Stimulated activated CD8-positive, alpha-beta memory T cell treated with anti-CD3 and anti-CD28 coated beads, Interleukin-12 subunit alpha, Interleukin-12 subunit beta, amount 100 ng/mL, for 24 hours (primary cell): Measurements from ENCODE around the gene GINS1.

ENCODE experiments used
- DNase-seq: peaks from one replicate; pipeline ENCODE4 v3.0.0-alpha.2; 2020; ENCODE audit errors: extremely low read depth

The GINS1 gene

GRCh38 chr20:25407311-25408169 lies at the start of gene GINS1:
Gene GINS1 (plus strand): TSS chr20:25407673. CDS start chr20:25407821, 148 bp downstream.
- peak; percentile 59 for DNase-seq

DNA sequence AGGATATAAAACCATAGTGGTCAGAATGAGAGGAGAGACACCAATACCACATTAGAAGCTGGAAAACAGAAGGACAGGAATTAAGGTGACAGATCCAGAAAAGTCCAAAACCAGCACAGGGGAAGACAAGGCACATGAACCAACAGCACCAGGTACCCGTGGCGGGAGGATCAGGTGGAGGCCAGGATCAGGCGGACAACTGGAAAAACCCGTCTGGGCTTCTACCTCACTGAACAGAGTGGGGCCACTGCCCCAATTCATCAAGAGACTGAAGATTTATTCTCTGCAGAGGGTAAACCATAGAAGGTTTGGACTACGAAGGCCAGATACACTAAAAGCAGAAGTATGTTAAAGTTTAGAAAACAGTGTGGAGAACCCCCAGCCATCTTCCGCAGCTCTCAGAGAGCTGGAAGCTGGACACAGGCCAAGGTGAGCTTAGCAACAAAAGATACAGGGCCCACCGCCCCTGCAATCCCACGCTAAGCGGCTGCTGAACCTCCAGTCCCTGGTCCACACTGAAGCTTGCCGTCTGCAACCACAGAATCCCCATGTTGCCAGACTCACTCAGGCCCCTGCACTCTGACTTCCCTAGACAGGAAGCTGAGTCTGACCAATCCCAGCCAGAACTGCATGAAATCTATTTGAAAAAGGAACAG lies 46.7 kb upstream of the GINS1 start:
- DNase-seq, result no peak

GRCh38 chr20:25361287-25361683 lies 46.2 kb upstream of the GINS1 start:
- DNase-seq, result no peak

GRCh38 chr20:25364180-25364788 lies 43.2 kb upstream of the GINS1 start:
- DNase-seq, result no peak

- DNase-seq, result no peak
Observed at GRCh38 chr20:25364879-25365699, 42.4 kb upstream of the GINS1 start.

DNA sequence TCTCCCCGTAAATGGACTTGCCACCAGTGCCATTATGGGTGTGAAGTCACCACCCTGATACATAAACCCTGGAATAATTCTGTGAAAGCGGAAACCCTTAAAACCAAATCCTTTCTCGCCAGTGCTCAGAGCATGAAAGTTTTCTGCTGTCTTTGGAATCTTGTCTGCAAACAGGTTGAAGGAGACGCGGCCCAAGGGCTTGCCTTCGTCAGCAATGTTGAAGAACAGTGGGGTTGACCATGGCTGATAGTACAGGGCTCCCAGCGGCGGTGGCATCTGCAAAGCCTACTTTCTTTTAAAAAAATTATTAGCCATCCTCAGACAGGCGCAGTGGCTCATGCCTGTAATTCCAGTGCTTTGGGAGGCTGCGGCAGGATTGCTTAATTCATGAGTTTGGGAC lies 38.9 kb upstream of the GINS1 start:
- no peak for DNase-seq

DNA sequence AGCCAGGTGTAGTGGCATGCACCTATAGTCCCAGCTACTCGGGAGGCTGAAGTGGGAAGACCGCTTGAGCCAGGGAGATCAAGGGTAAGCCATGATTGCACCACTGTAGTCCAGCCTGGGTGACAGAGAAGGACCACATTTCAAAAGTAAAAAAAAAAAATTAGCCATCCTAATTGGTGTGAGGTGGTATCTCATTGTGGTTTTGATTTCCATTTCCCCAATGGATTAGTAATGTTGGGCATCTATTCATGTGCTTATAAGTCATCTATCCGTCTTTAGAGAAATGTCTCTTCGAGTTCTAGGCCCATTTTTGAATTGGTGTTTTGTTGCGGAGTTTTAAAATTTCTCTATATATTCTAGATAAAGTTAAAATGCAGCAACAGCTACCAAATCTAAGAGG lies 38.5 kb upstream of the GINS1 start:
- no peak for DNase-seq

DNA sequence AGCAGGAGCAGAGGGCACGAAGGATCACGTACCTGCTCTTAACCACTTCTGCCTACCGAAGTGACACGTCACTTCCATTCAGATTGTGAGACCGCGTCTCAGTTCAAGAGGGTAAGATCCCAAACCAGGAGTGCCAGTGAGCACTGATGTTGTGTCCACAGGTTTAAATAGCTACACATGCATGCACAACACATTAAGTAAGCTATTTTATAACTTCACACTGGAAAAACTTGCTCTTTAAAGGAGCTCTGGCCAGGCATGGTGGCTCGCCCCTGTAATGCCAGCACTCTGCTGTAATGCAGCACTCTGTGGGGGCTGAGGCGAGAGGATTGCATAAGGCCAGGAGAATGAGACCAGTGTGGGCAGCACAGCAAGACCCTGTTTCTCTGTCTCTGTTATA lies 37.9 kb upstream of the GINS1 start:
- DNase-seq, result no peak

DNA sequence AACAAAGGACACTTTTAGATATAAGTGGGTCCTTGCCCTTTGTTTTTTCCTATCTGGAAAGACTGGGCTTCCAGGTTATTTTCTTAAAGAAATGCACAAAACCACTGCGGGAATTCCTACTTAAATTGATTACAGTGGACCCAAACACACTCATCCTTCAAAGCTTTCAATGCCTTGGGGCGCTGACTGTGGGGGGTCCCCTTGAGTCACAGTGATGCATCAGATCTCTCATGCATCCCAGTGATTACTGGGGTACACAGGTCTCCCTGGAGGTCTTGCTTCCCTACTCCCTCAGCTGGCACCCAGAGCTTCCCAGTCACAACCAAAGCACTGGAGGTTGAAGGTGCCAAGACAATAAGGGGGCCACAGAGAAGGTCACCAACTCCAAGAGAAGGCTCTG lies 37.5 kb upstream of the GINS1 start:
- no peak for DNase-seq

- DNase-seq, result no peak
Observed at GRCh38 chr20:25372584-25373336, 34.7 kb upstream of the GINS1 start.

DNA sequence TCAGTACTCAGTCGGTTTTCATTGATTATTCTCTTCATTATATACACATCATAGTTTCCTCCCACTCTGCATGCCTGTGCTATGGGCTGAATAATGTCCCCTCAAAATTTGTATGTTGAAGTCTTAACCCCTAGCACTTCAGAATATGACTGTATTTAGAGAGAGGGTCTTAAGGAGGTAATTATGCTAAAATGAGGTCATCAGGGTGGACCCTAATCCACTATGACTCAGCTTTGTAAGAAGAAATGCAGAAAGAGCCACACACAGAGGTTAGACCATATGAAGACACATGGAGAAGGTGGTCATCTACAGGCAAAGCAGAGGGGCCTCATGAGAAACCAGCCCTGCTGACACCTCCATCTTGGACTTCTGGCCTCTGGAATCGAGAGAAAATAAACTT lies 32.6 kb upstream of the GINS1 start:
- no peak for DNase-seq

GRCh38 chr20:25376236-25376635 lies 31.2 kb upstream of the GINS1 start:
- DNase-seq, result no peak

DNA sequence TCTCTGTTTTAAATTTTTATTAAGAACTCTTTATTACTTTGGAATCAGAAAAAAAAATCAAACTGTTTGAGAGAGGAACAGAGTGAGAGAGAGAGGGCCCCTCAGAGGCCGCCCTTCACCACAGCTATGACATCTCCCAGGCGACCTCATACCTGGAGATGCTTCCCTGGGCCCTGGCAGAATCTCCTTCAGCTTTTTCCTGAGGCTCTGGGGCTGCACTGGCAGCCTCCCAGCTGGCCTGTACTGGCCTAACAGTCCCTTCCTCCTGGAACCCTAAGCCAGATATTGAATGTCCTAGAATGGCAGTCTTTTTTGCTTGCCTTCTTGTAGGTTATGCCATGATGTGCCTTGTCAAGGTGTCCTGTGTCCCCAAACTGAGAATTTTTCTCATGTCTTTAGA lies 30.6 kb upstream of the GINS1 start:
- DNase-seq, result no peak

DNA sequence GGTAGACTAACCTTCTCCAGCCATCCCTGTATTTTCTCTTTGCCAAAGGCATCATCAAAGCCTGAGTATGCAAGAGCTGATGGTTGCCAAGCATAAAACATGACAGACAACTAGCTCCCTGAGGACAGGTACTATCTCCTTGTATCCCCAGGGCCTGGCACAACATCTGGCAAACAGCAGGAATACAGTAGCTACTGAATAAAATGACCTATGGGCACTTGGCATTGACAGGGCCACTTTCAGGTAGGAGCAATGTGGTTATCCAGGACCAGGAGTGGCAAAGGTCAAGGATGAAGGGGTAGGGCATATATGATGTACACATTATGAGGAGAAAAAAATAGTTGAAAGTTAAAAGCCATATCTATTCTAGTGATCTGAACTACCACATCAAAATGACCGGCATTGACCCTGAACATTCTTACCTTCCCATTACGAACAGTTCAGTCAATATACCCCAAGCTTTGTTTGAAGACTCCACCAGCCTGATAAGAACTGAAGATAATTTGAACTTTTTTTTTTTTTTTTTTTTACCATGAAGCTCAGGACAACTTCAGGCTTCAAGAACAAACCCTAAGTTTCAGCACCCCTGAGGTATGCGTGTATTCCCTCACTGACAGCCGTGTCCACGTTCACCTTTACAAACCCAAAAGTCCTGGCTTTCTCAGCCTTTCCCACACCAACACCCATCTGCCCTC lies 29.1 kb upstream of the GINS1 start:
- no peak for DNase-seq

DNA sequence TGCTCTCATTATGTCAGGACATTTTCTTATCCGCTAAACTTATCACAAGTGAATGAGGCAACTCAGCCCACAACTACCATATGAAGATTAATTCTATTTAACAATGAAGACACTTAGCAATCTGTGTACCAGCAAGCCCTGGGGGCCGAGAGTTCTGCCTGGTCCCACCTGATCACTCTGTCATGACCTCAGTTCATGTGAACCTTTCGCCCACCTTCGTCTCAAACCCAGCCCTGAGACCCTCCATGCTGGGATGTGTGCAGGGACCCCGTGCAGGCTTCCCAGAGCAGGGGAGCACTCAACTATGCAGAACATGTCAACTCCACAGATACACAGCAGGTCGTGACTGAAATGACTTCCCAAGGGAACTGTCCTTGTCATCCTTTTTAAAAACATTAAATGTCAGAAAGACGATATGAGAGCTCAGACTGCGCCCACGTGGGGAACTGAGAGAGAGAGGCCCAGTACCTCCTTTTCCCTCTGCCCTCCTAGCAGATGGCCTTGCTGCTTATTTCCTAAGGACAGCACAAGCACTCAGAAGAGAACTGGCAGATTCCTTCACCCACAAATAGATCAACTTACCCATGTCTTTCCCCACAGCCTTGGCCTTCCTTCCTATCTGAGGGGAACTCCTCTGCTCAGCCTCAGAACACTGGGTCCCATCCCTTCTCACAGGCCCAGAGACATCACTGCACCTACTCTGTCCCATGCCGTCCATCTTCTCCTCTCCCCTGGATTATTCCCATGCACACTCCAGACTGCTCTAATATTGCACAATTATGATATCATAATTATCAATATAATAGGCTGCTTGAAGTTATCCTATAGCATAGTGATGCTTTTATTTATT lies 28.4 kb upstream of the GINS1 start:
- DNase-seq, result no peak

DNA sequence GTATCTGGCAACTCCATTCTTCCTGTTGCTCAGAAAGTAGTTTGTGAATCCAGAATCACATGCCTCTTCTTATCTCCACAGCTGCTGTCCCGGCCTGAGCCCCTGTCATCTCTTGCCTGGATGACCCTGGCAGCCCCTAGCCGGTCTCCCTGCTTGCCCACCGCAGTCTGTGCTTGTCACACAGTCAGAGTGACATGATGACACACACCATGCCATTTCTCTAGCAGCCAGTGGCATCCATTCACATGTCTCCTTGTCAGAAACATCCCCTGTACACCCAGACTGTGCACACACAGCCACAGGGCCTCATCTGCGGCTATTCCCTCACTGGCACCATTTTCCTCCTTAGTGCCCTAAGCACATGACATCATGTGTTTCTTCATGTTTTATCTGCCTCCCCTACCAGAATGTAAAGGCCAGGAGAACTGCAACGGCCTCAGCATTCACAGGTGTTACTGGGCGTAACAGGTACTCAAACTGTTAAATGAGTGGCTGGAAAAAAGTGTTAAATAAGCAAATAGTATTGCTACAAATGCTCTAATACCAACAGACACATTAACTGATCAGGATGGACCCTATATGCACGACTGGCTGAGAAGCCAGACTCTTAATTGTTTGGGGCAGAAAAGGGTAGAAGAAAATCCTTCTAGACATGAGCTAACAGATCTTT lies 26.4 kb upstream of the GINS1 start:
- no peak for DNase-seq

- no peak for DNase-seq
Observed at GRCh38 chr20:25382704-25383370, 24.6 kb upstream of the GINS1 start.

- no peak for DNase-seq
Observed at GRCh38 chr20:25389401-25389857, 18.0 kb upstream of the GINS1 start.
